Measurements from ENCODE around the gene FRAT1. TPM values are rescaled to one million over a fixed set of nuclear protein-coding genes. Genes with fewer than 3 reads are reported as not detected.

The FRAT1 gene
- polyA plus RNA-seq, 2 of the 4 experiments (the other 2 are of a cell fraction) = 1.5 to 2.3 TPM

DNA sequence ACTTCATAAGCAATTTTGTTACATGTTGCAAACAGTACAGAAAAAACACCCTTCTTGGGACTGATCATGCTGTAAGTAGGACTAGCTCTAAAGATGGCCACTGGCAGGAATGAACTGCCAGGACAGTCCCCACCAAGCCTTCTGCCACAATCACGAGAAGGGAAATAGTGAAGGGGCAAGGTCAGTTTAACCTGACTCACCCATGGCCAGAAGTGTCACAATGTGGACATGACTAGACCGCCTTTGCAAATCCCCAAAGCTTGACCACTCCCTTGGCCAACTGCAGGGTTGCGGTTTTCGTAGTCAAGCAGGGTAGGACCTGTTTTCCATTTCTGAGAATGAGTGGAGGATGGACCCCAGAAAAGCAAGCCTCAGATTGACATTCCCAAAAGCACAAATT, 34.9 kb downstream of the FRAT1 start:
- ChIA-PET CTCF (interaction anchor here (6.6 kb wide), 1 partner anchor 75 kb away, joined by 43 read pairs; no protein-coding TSS in a partner anchor), POLR2A (no interaction called here)
- Histone ChIP-seq H3K4me3 (no peak overlapping the region), H3K9me3 (no peaks in the 10 kb centered on the region), H3K4me1 (no peaks in the 10 kb centered on the region), H3K4me2 (no peak overlapping the region), H3K27ac (no peak overlapping the region)
- DNase-seq (ENCODE audit: low read depth in 1 of 2, low spot score in 1 of 2) (no peak), FAIRE-seq (no peak), ATAC-seq (no peak)
- 83% methylated on average over 4 of the region's 4 CpGs for WGBS (ENCODE audit: missing lambda C conversion rate)
- TF ChIP-seq JUNB (IDR thresholded peaks at IDR 0.05) = no peak
- no peak for TF ChIP-seq GATA3 (IDR thresholded peaks at IDR 0.05; ENCODE audit: borderline replicate concordance)
- TF ChIP-seq NFE2L2 (conservative IDR thresholded peaks at IDR 0.05; ENCODE audit: low read length) = no peak
- TF ChIP-seq, protein P1, sequence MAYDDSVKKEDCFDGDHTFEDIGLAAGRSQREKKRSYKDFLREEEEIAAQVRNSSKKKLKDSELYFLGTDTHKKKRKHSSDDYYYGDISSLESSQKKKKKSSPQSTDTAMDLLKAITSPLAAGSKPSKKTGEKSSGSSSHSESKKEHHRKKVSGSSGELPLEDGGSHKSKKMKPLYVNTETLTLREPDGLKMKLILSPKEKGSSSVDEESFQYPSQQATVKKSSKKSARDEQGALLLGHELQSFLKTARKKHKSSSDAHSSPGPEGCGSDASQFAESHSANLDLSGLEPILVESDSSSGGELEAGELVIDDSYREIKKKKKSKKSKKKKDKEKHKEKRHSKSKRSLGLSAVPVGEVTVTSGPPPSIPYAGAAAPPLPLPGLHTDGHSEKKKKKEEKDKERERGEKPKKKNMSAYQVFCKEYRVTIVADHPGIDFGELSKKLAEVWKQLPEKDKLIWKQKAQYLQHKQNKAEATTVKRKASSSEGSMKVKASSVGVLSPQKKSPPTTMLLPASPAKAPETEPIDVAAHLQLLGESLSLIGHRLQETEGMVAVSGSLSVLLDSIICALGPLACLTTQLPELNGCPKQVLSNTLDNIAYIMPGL (CRISPR knock-in tag; IDR thresholded peaks at IDR 0.05; ENCODE audit: borderline replicate concordance) = no peak
- no peak for TF ChIP-seq ZSCAN20 (CRISPR knock-in tag; IDR thresholded peaks at IDR 0.05)
- TF ChIP-seq CEBPB (IDR thresholded peaks at IDR 0.05) = no peak
- TF ChIP-seq SREBF2 (IDR thresholded peaks at IDR 0.05) = no peak
- no peak for TF ChIP-seq FOXS1 (CRISPR knock-in tag; IDR thresholded peaks at IDR 0.05)
- no peak for TF ChIP-seq RNF2 (IDR thresholded peaks at IDR 0.05; ENCODE audit: borderline replicate concordance, low read depth)
- no peak for TF ChIP-seq RAD21 (conservative IDR thresholded peaks at IDR 0.05 in 1 of 2, IDR thresholded peaks at IDR 0.05 in 1 of 2)
- TF ChIP-seq, protein P2, sequence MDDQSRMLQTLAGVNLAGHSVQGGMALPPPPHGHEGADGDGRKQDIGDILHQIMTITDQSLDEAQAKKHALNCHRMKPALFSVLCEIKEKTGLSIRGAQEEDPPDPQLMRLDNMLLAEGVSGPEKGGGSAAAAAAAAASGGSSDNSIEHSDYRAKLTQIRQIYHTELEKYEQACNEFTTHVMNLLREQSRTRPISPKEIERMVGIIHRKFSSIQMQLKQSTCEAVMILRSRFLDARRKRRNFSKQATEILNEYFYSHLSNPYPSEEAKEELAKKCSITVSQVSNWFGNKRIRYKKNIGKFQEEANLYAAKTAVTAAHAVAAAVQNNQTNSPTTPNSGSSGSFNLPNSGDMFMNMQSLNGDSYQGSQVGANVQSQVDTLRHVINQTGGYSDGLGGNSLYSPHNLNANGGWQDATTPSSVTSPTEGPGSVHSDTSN (IDR thresholded peaks at IDR 0.05) = no peak
- TF ChIP-seq ZFP36 (IDR thresholded peaks at IDR 0.05; ENCODE audit: borderline replicate concordance, partially characterized antibody) = no peak
- no peak for TF ChIP-seq FOSL2 (IDR thresholded peaks at IDR 0.05)
- no peak for TF ChIP-seq FOSL2 (CRISPR knock-in tag; IDR thresholded peaks at IDR 0.05)
- TF ChIP-seq KDM1A (IDR thresholded peaks at IDR 0.05; ENCODE audit: low read depth) = no peak
- TF ChIP-seq FOSB (CRISPR knock-in tag; IDR thresholded peaks at IDR 0.05) = no peak
- no peak for TF ChIP-seq HOXB5 (CRISPR knock-in tag; IDR thresholded peaks at IDR 0.05)

DNA sequence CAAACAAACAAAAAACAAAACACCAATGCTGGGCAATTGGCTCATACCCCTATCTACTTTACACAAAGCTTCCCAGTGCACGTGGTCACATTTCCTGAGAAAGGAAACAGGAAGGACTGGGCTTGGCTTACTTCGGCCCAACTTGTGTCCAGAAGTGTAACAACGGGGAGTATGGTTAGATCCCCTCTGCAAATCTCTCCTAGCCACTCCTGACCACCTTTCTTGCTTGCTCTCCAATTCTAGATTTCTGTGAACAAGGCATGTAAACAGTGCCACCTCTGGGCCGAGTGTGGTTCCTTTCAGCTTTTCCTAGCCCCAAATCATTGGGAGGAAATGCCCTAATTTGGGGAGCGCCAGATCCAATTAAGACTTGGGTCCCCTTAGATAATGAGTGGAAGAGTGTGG, 36.5 kb downstream of the FRAT1 start:
- Histone ChIP-seq H3K27ac (no peak overlapping the region), H3K4me3 (no peak overlapping the region), H3K9me3 (no peaks in the 10 kb centered on the region), H3K4me1 (no peaks in the 10 kb centered on the region), H3K4me2 (no peak overlapping the region)
- WGBS (ENCODE audit: missing lambda C conversion rate) = 77% methylated on average over 5 of the region's 5 CpGs
- FAIRE-seq (no peak), DNase-seq (ENCODE audit: low read depth in 1 of 2, low spot score in 1 of 2) (no peak), ATAC-seq (peak in 1 of 2 experiments; percentile 30; a peak in 2 of 6 replicates)
- ChIA-PET CTCF (interaction anchor here (0.6 to 6.6 kb wide), 9 partner anchors 9 to 91 kb away, joined by 3 to 43 read pairs (median 4); no protein-coding TSS in a partner anchor), POLR2A (no interaction called here)
- TF ChIP-seq, protein P1 (CRISPR knock-in tag; IDR thresholded peaks at IDR 0.05; ENCODE audit: borderline replicate concordance) = no peak
- TF ChIP-seq RCOR1 (IDR thresholded peaks at IDR 0.05; ENCODE audit: low read depth, low read length) (no peak), JUNB (IDR thresholded peaks at IDR 0.05) (no peak), NFE2L2 (conservative IDR thresholded peaks at IDR 0.05; ENCODE audit: low read length) (no peak), KDM1A (IDR thresholded peaks at IDR 0.05; ENCODE audit: low read depth) (no peak), NPAS2 (CRISPR knock-in tag; IDR thresholded peaks at IDR 0.05; ENCODE audit: borderline replicate concordance) (no peak), CTCF (IDR thresholded peaks at IDR 0.05) (peak; percentile 30), SMC3 (IDR thresholded peaks at IDR 0.05) (peak; percentile 22; the same call in 1 of the 3 replicates), FOXS1 (CRISPR knock-in tag; IDR thresholded peaks at IDR 0.05) (no peak), ZFP36 (IDR thresholded peaks at IDR 0.05; ENCODE audit: borderline replicate concordance, partially characterized antibody) (no peak), RAD21 (conservative IDR thresholded peaks at IDR 0.05 in 1 of 2, IDR thresholded peaks at IDR 0.05 in 1 of 2) (peak; percentile 46 to 56; a peak in 4 of 5 replicates)

Measured in A549 (cell line).